ENCODE data around the gene SOX5.
"Not testable (repeated sequence)": the region's sequence is repeated elsewhere in the genome, so short reads cannot be mapped to it uniquely, and the experiment has no call there.

Gene SOX5

DNA sequence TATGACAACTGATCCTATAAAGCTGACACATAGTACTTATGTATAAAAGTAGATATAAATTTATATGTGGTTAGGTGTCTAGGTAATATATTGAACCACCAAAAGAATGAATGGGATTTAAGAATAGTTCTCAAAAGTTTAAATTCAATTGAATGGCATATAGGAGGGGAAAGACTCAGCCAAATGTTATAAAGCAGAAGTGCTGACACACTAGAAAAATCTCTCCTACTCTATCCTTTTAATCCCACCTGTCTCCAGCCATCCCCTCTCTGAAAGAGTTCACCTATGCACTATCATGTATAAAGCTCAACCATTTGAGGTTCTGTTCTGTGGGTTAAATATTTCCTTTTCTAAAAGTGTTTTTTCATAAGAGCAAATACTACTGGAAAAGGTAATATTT, 400.7 kb downstream of the SOX5 start:
- Mint-ChIP-seq H3K4me3 (no peak overlapping the region), H3K9me3 (peaks cover 3% of the 10 kb centered on the region), H3K4me1 (no peaks in the 10 kb centered on the region), H3K36me3 (no peaks in the 10 kb centered on the region), H3K27ac (no peak overlapping the region), H3K27me3 (no peaks in the 10 kb centered on the region)
- DNase-seq = no peak
- CTCF ChIA-PET = interaction anchor here (0.6 kb wide), 1 partner anchor 298 kb away, joined by 3 read pairs; no protein-coding TSS in a partner anchor

GRCh38 chr12:23546756-23547155, 402.7 kb downstream of the SOX5 start:
- CTCF ChIA-PET = no interaction called here
- Mint-ChIP-seq H3K27me3 (no peaks in the 10 kb centered on the region), H3K9me3 (peaks cover 6% of the 10 kb centered on the region), H3K4me3 (no peak overlapping the region), H3K27ac (no peak overlapping the region), H3K4me1 (no peaks in the 10 kb centered on the region), H3K36me3 (no peaks in the 10 kb centered on the region)
- no peak for DNase-seq

- Mint-ChIP-seq H3K27ac (no peak overlapping the region), H3K4me1 (no peaks in the 10 kb centered on the region), H3K27me3 (no peaks in the 10 kb centered on the region), H3K4me3 (no peak overlapping the region), H3K9me3 (peaks cover 9% of the 10 kb centered on the region), H3K36me3 (no peaks in the 10 kb centered on the region)
- CTCF ChIA-PET = no interaction called here
- DNase-seq = no peak
Observed at GRCh38 chr12:23543767-23544166, 405.7 kb downstream of the SOX5 start.

DNA sequence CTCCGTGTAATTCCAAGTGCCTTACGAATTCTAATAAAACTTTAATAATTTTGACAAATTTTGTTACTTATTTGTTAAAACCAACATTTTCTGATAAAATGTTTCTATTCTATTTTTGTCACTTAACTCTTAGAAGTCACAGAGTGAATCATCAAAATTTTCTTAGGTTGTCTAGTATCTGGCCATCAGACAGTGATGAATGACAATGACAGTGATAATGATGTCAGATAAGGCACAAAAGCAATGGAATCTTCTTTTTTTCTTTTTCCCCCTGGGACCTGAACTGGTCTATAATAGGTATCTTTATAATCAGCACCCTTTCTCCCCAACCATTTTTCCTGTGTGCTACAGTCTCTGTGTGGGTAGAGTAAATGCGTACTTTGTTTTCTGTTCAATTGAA, 407.3 kb downstream of the SOX5 start:
- CTCF ChIA-PET = no interaction called here
- peaks cover 9% of the 10 kb centered on the region for H3K9me3 Mint-ChIP-seq
- H3K27me3 Mint-ChIP-seq = no peaks in the 10 kb centered on the region
- no peaks in the 10 kb centered on the region for H3K36me3 Mint-ChIP-seq
- no peaks in the 10 kb centered on the region for H3K4me1 Mint-ChIP-seq
- no peak overlapping the region for H3K27ac Mint-ChIP-seq
- no peak for DNase-seq
- no peak overlapping the region for H3K4me3 Mint-ChIP-seq

DNA sequence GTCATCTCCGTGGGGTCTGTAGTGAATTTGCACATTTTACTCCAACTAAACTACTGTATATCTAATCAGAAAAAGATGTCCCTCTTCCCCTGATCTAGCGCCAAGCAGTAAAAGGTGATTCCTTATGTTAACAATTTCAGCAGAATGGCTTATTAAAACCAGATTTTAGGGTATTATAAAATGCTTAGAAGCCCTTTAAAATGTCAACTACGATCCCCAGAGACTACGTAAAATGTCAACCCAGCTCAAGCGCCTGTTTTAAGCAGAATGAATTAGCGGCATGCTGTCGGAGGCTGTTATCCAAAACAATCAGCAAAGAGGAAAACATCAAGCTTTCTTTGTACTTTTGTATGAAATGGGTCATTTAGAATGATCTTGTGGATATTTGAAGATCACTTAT, 408.9 kb downstream of the SOX5 start:
- no peaks in the 10 kb centered on the region for H3K27me3 Mint-ChIP-seq
- H3K9me3 Mint-ChIP-seq = peaks cover 9% of the 10 kb centered on the region
- CTCF ChIA-PET = no interaction called here
- DNase-seq = no peak
- no peaks in the 10 kb centered on the region for H3K36me3 Mint-ChIP-seq
- no peak overlapping the region for H3K4me3 Mint-ChIP-seq
- H3K27ac Mint-ChIP-seq = no peak overlapping the region
- H3K4me1 Mint-ChIP-seq = no peaks in the 10 kb centered on the region

- CTCF ChIA-PET = no interaction called here
- H3K27me3 Mint-ChIP-seq = no peaks in the 10 kb centered on the region
- H3K4me3 Mint-ChIP-seq = no peak overlapping the region
- no peaks in the 10 kb centered on the region for H3K4me1 Mint-ChIP-seq
- DNase-seq = no peak
- no peak overlapping the region for H3K27ac Mint-ChIP-seq
- H3K36me3 Mint-ChIP-seq = no peaks in the 10 kb centered on the region
- peaks cover 6% of the 10 kb centered on the region for H3K9me3 Mint-ChIP-seq
Observed at GRCh38 chr12:23536293-23536692, 413.2 kb downstream of the SOX5 start.

GRCh38 chr12:23535441-23535840, 414.0 kb downstream of the SOX5 start:
- CTCF ChIA-PET = no interaction called here
- H3K36me3 Mint-ChIP-seq = no peaks in the 10 kb centered on the region
- H3K4me1 Mint-ChIP-seq = no peaks in the 10 kb centered on the region
- H3K4me3 Mint-ChIP-seq = no peak overlapping the region
- no peak overlapping the region for H3K27ac Mint-ChIP-seq
- DNase-seq = no peak
- H3K27me3 Mint-ChIP-seq = no peaks in the 10 kb centered on the region
- peaks cover 7% of the 10 kb centered on the region for H3K9me3 Mint-ChIP-seq

DNA sequence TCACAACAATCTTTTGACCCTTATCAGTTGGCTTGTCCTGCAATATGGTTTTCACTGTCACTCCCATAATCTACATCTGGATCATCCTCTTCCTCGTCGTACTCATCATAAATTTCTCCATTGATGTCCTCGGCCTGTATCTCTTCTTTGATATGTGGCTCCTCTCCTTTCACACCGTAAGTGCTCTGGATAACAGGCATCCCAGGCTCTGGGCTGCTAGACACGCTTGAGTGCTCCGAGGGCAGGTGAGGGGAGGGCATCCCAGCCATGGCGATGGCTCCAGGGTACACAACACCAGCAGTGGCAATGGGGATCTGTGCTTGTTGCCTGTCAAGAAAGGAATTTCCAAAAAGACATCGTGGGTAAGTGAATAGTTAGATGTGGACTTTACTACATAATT, 415.3 kb downstream of the SOX5 start:
- Mint-ChIP-seq H3K4me1 (no peaks in the 10 kb centered on the region), H3K27me3 (no peaks in the 10 kb centered on the region)
- CTCF ChIA-PET = no interaction called here

GRCh38 chr12:23533699-23534098, 415.8 kb downstream of the SOX5 start:
- DNase-seq = no peak
- H3K4me1 Mint-ChIP-seq = no peaks in the 10 kb centered on the region
- CTCF ChIA-PET = no interaction called here
- H3K4me3 Mint-ChIP-seq = no peak overlapping the region
- H3K27me3 Mint-ChIP-seq = no peaks in the 10 kb centered on the region
- H3K27ac Mint-ChIP-seq = no peak overlapping the region
- no peaks in the 10 kb centered on the region for H3K36me3 Mint-ChIP-seq
- H3K9me3 Mint-ChIP-seq = peaks cover 3% of the 10 kb centered on the region

More for the DNA sequence above, 415.3 kb downstream of the SOX5 start:
- no peak for DNase-seq
- Mint-ChIP-seq H3K9me3 (peaks cover 3% of the 10 kb centered on the region), H3K27ac (no peak overlapping the region), H3K4me3 (no peak overlapping the region), H3K36me3 (no peaks in the 10 kb centered on the region)

DNA sequence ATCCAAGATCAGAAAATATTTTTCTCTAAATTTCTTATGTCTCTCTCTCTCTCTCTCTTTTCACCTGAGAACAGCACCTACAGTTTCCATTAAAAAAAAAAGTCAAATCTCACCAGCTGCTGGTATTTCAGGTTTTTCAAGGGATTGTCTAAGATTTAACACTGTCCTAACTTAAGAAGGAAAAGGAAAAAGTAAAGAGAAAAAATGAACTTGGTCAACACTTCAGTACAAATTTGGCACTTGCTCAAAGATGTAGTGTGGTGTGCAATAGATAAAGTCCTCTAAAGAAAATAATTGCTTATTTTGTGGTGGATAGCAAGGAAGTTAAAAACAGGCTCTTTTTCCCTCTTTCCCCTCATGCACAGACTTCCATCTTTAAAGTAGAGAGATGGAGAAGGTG, 416.2 kb downstream of the SOX5 start:
- Mint-ChIP-seq H3K4me1 (no peaks in the 10 kb centered on the region), H3K36me3 (no peaks in the 10 kb centered on the region)

GRCh38 chr12:23528316-23528715, 421.2 kb downstream of the SOX5 start:
- H3K4me1 Mint-ChIP-seq = no peaks in the 10 kb centered on the region
- H3K27me3 Mint-ChIP-seq = no peaks in the 10 kb centered on the region
- no peak overlapping the region for H3K4me3 Mint-ChIP-seq
- H3K36me3 Mint-ChIP-seq = no peaks in the 10 kb centered on the region
- CTCF ChIA-PET = no interaction called here
- H3K9me3 Mint-ChIP-seq = peaks cover 3% of the 10 kb centered on the region
- DNase-seq = no peak
- no peak overlapping the region for H3K27ac Mint-ChIP-seq

More for the DNA sequence above, 416.2 kb downstream of the SOX5 start:
- Mint-ChIP-seq H3K9me3 (peaks cover 3% of the 10 kb centered on the region), H3K27me3 (no peaks in the 10 kb centered on the region), H3K4me3 (no peak overlapping the region), H3K27ac (no peak overlapping the region)
- DNase-seq = no peak
- CTCF ChIA-PET = no interaction called here

DNA sequence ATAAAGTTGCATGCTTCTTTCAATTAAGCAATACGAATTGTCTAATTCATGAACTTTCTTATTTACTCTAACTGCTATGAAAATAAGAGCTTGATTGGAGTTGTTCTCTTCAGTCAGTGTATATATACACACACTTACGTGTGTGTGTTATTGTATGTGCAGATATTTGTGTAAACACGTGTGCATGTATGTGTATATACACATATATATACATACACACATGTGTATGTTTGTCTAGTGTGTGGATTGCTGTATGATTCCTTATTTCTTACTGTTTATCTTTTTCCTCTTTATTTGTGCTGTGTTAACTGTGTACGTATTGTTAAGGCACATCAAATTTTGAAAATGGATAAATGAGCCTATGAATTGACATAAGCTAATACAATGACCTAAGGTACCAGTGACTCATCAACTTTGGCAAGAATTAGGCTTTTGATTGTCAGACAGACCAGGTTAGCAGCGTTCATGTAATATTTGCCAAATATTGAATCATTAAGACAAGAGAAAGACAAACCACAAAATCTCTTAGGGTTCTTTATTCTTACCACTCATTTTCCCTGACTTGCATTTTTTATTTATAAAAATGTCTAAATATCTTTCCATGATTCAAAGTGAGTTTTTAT, 423.9 kb downstream of the SOX5 start:
- Mint-ChIP-seq H3K36me3 (no peaks in the 10 kb centered on the region), H3K27me3 (no peaks in the 10 kb centered on the region), H3K4me1 (no peaks in the 10 kb centered on the region), H3K27ac (no peak overlapping the region), H3K4me3 (no peak overlapping the region), H3K9me3 (peaks cover under 1% of the 10 kb centered on the region)
- no peak for DNase-seq
- CTCF ChIA-PET = no interaction called here

GRCh38 chr12:23523339-23523738, 426.1 kb downstream of the SOX5 start:
- H3K27ac Mint-ChIP-seq = no peak overlapping the region
- H3K4me1 Mint-ChIP-seq = no peaks in the 10 kb centered on the region
- H3K36me3 Mint-ChIP-seq = no peaks in the 10 kb centered on the region
- no peaks in the 10 kb centered on the region for H3K27me3 Mint-ChIP-seq
- no peak for DNase-seq
- H3K4me3 Mint-ChIP-seq = no peak overlapping the region
- H3K9me3 Mint-ChIP-seq = peaks cover 2% of the 10 kb centered on the region
- CTCF ChIA-PET = no interaction called here

GRCh38 chr12:23519444-23519843, 430.0 kb downstream of the SOX5 start:
- H3K27me3 Mint-ChIP-seq, CTCF ChIA-PET, H3K36me3 Mint-ChIP-seq, H3K27ac Mint-ChIP-seq, H3K9me3 Mint-ChIP-seq, H3K4me1 Mint-ChIP-seq, DNase-seq, H3K4me3 Mint-ChIP-seq: not testable (repeated sequence)

DNA sequence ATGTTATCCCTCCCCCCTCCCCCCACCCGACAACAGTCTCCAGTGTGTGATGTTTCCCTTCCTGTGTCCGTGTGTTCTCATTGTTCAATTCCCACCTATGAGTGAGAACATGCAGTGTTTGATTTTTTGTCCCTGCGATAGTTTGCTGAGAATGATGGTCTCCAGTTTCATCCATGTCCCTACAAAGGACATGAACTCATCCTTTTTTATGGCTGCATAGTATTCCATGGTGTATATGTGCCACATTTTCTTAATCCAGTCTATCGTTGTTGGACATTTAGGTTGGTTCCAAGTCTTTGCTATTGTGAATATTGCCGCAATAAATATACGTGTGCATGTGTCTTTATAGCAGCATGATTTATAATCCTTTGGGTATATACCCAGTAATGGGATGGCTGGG, 433.7 kb downstream of the SOX5 start:
- H3K9me3 Mint-ChIP-seq = peaks cover 11% of the 10 kb centered on the region
- H3K27ac Mint-ChIP-seq, H3K36me3 Mint-ChIP-seq, H3K4me3 Mint-ChIP-seq, H3K4me1 Mint-ChIP-seq, CTCF ChIA-PET, DNase-seq, H3K27me3 Mint-ChIP-seq: not testable (repeated sequence)

GRCh38 chr12:23510484-23510883, 439.0 kb downstream of the SOX5 start:
- Mint-ChIP-seq H3K4me1 (no peaks in the 10 kb centered on the region), H3K4me3 (no peak overlapping the region)
- CTCF ChIA-PET = no interaction called here

More at GRCh38 chr12:23510484-23510883, 439.0 kb downstream of the SOX5 start:
- Mint-ChIP-seq H3K27ac (peak overlapping the region; percentile 12), H3K27me3 (no peaks in the 10 kb centered on the region), H3K9me3 (peaks cover 19% of the 10 kb centered on the region), H3K36me3 (no peaks in the 10 kb centered on the region)
- no peak for DNase-seq

Data from activated naive CD4-positive, alpha-beta T cell treated with anti-CD3 and anti-CD28 coated beads, Interleukin-2, amount 10 ng/mL, durations not matched to agents 7 days and 5 days (primary cell).